ENCODE measurements around the gene TRIM44. TPM values are rescaled to one million over a fixed set of nuclear protein-coding genes. Genes with fewer than 3 reads are reported as not detected.
"Not testable (repeated sequence)": the region's sequence is repeated elsewhere in the genome, so short reads cannot be mapped to it uniquely, and the experiment has no call there.

The TRIM44 gene
- total RNA-seq, 2 experiments from 2014 or later = 37.4 to 40.1 TPM

DNA sequence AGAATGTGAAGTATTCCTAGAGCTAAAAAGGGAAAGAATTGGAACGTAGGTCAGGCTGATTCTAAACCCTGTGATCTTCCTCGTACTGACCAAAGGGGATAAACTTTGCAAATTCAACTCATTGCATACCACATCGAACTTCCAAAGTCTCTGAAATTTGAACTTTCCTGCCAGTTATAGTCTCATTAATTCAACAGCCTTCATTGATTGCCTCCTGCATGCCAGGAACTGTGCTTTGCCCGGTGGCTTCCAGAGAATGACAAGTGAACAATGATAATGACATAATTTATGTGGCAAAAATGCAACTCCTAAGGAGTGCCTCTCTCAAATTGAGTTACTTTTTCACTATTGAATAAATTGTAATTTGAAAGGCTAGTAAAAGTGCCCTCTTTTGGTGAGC lies 173.6 kb downstream of the TRIM44 start:
- ChIA-PET POLR2A (no interaction called here), CTCF (interaction anchor here (1.2 kb wide), 1 partner anchor 14 kb away, joined by 3 read pairs; no protein-coding TSS in a partner anchor)
- no peak for ATAC-seq
- TF ChIP-seq, protein P1, sequence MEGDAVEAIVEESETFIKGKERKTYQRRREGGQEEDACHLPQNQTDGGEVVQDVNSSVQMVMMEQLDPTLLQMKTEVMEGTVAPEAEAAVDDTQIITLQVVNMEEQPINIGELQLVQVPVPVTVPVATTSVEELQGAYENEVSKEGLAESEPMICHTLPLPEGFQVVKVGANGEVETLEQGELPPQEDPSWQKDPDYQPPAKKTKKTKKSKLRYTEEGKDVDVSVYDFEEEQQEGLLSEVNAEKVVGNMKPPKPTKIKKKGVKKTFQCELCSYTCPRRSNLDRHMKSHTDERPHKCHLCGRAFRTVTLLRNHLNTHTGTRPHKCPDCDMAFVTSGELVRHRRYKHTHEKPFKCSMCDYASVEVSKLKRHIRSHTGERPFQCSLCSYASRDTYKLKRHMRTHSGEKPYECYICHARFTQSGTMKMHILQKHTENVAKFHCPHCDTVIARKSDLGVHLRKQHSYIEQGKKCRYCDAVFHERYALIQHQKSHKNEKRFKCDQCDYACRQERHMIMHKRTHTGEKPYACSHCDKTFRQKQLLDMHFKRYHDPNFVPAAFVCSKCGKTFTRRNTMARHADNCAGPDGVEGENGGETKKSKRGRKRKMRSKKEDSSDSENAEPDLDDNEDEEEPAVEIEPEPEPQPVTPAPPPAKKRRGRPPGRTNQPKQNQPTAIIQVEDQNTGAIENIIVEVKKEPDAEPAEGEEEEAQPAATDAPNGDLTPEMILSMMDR (IDR thresholded peaks at IDR 0.05) = no peak
- H3K4me1 Mint-ChIP-seq (ENCODE audit: low read depth) = no peaks in the 10 kb centered on the region
- H3K36me3 Mint-ChIP-seq (ENCODE audit: low read depth) = no peaks in the 10 kb centered on the region
- no peak overlapping the region for H3K27ac Mint-ChIP-seq
- no peaks in the 10 kb centered on the region for H3K9me3 Mint-ChIP-seq
- H3K27me3 Mint-ChIP-seq = peaks cover 6% of the 10 kb centered on the region
- DNase-seq = no peak
- H3K4me3 Mint-ChIP-seq = no peak overlapping the region
- intact Hi-C loops (cut with micrococcal nuclease) = no loop called here

DNA sequence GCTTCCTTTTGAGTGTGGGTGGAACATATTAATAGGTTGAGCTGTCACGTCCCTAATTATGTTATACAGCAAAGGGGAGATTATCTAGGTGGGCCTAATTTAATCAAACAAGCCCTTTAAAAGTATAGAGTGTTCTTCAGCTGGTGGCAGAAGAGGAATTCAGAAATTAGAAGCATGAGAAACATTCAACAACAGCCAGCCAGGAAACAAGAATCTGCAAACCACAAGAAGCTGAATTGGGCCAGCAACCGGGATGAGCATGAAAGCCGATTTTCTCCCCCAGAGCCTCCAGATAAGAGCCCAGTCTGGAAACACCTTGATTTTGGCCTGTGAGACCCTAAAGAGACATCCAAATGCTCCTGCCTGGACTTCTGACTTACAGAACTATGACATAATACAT lies 175.5 kb downstream of the TRIM44 start:
- no peaks in the 10 kb centered on the region for H3K36me3 Mint-ChIP-seq (ENCODE audit: low read depth)
- no peak for ATAC-seq
- ChIA-PET POLR2A (no interaction called here), CTCF (no interaction called here)
- TF ChIP-seq, protein P1 (IDR thresholded peaks at IDR 0.05) = no peak
- intact Hi-C loops (cut with micrococcal nuclease) = no loop called here
- DNase-seq = no peak
- H3K4me3 Mint-ChIP-seq = no peak overlapping the region
- peaks cover 7% of the 10 kb centered on the region for H3K27me3 Mint-ChIP-seq
- no peak overlapping the region for H3K27ac Mint-ChIP-seq
- H3K9me3 Mint-ChIP-seq = no peaks in the 10 kb centered on the region
- no peaks in the 10 kb centered on the region for H3K4me1 Mint-ChIP-seq (ENCODE audit: low read depth)

DNA sequence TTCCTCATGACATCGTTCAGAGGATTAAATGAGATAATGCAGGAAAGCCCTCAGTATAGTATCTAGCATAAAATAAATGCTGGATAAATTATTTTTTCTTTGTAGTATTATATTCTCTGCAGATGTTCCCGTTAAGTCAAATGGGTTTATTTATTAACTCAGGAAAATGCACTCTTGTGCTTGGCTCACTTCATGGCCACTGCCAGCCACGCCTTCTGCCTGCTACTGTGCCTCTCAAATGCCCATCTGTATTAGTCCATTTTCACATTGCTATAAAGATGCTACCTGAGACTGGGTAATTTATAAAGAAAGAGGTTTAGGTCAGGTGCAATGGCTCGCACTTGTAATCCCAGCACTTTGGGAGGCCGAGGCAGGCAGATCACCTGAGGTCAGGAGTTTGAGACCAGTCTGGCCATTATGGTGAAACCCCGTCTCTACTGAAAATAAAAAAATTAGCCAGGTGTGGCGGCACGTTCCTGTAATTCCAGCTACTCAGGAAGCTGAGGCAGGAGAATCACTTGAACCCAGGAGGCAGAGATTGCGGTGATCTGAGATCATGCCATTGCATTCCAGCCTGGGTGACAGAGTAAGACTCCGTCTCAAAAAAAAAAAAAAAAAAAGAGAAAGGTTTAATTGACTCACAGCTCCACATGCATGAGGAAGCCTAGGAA lies 176.3 kb downstream of the TRIM44 start:
- H3K27me3 Mint-ChIP-seq; CTCF ChIA-PET; intact Hi-C loops (cut with micrococcal nuclease); H3K4me1 Mint-ChIP-seq (ENCODE audit: low read depth); POLR2A ChIA-PET; H3K9me3 Mint-ChIP-seq; H3K36me3 Mint-ChIP-seq (ENCODE audit: low read depth); H3K4me3 Mint-ChIP-seq; H3K27ac Mint-ChIP-seq; DNase-seq; ATAC-seq: not testable (repeated sequence)

- POLR2A ChIA-PET = interaction anchor here (0.5 kb wide), 1 partner anchor 475 kb away, joined by 3 read pairs; no protein-coding TSS in a partner anchor
Measured at GRCh38 chr11:35839368-35840161, 177.0 kb downstream of the TRIM44 start.

GRCh38 chr11:35841733-35842132 lies 179.2 kb downstream of the TRIM44 start:
- H3K4me3 Mint-ChIP-seq = no peak overlapping the region
- peaks cover 6% of the 10 kb centered on the region for H3K27me3 Mint-ChIP-seq
- intact Hi-C loops (cut with micrococcal nuclease) = no loop called here
- no peak overlapping the region for H3K27ac Mint-ChIP-seq
- H3K36me3 Mint-ChIP-seq (ENCODE audit: low read depth) = no peaks in the 10 kb centered on the region
- ChIA-PET POLR2A (no interaction called here), CTCF (interaction anchor here (2.3 kb wide), 1 partner anchor 20 kb away, joined by 10 read pairs; no protein-coding TSS in a partner anchor)
- no peak for DNase-seq
- ATAC-seq = no peak
- no peaks in the 10 kb centered on the region for H3K4me1 Mint-ChIP-seq (ENCODE audit: low read depth)
- TF ChIP-seq, protein P1 (IDR thresholded peaks at IDR 0.05) = no peak
- H3K9me3 Mint-ChIP-seq = no peaks in the 10 kb centered on the region

More at GRCh38 chr11:35839368-35840161, 177.0 kb downstream of the TRIM44 start:
- Mint-ChIP-seq H3K27me3 (peaks cover 7% of the 10 kb centered on the region), H3K4me3 (no peak overlapping the region), H3K27ac (no peak overlapping the region), H3K36me3 (ENCODE audit: low read depth) (no peaks in the 10 kb centered on the region), H3K4me1 (ENCODE audit: low read depth) (no peaks in the 10 kb centered on the region), H3K9me3 (no peaks in the 10 kb centered on the region)
- ATAC-seq = no peak
- CTCF ChIA-PET = interaction anchor here (2.3 kb wide), 1 partner anchor 17 kb away, joined by 10 read pairs; no protein-coding TSS in a partner anchor
- intact Hi-C loops (cut with micrococcal nuclease) = no loop called here
- TF ChIP-seq, protein P1 (IDR thresholded peaks at IDR 0.05) = no peak
- DNase-seq = no peak

All from activated CD8-positive, alpha-beta T cell treated with anti-CD3 and anti-CD28 coated beads for 36 hours (primary cell).